Endodermal cell (in vitro differentiated cells): ENCODE data around the gene AKT1. TPM values are rescaled to one million over a fixed set of nuclear protein-coding genes. Genes with fewer than 3 reads are reported as not detected.

ENCODE experiments used
- DNase-seq: peaks from one replicate; pipeline ENCODE4 v3.0.0-alpha.2; 2017
- H3K27ac ChIP-seq: 2 replicates; pipeline ENCODE4 v1.5.1; 2013; ENCODE audit warnings: mild to moderate bottlenecking, low read depth, low read length, moderate library complexity
- H3K27me3 ChIP-seq: 2 replicates; pipeline ENCODE4 v1.6.1; 2013; ENCODE audit warnings: mild to moderate bottlenecking, low read length, moderate library complexity; ENCODE audit not compliant: insufficient read depth, control insufficient read depth, poor library complexity, severe bottlenecking
- H3K36me3 ChIP-seq: 2 replicates; pipeline ENCODE4 v1.7.0; 2013; ENCODE audit warnings: mild to moderate bottlenecking, low read length, moderate library complexity; ENCODE audit not compliant: control insufficient read depth, insufficient read depth
- H3K4me1 ChIP-seq: one replicate; pipeline ENCODE4 v1.7.0; 2013; ENCODE audit warnings: low read length; ENCODE audit not compliant: control insufficient read depth, insufficient read depth
- H3K4me3 ChIP-seq: 2 replicates; pipeline ENCODE4 v1.5.1; 2013; ENCODE audit warnings: mild to moderate bottlenecking, low read length, moderate library complexity
- H3K9ac ChIP-seq: 2 replicates; pipeline ENCODE4 v1.6.1; 2013; ENCODE audit warnings: mild to moderate bottlenecking, low read length, moderate library complexity; ENCODE audit not compliant: poor library complexity, severe bottlenecking; ENCODE audit errors: extremely low read depth
- H3K9me3 ChIP-seq: 2 replicates; pipeline ENCODE4 v1.6.1; 2013; ENCODE audit warnings: mild to moderate bottlenecking, low read length, moderate library complexity; ENCODE audit not compliant: control insufficient read depth
- H3K27ac Mint-ChIP-seq: 2 replicates; pipeline ENCODE4 v1.8.0; 2020; ENCODE audit warnings: mixed read lengths
- H3K27me3 Mint-ChIP-seq: 2 replicates; pipeline ENCODE4 v1.8.0; 2021; ENCODE audit warnings: mild to moderate bottlenecking, mixed read lengths; ENCODE audit not compliant: insufficient read depth
- H3K36me3 Mint-ChIP-seq: 2 replicates; pipeline ENCODE4 v1.8.0; 2020; ENCODE audit warnings: low read depth, mixed read lengths
- H3K4me1 Mint-ChIP-seq: 2 replicates; pipeline ENCODE4 v1.8.0; 2020; ENCODE audit warnings: mixed read lengths
- H3K4me3 Mint-ChIP-seq: 2 replicates; pipeline ENCODE4 v1.8.0; 2020; ENCODE audit warnings: mild to moderate bottlenecking, moderate library complexity, mixed read lengths
- H3K9me3 Mint-ChIP-seq: 2 replicates; pipeline ENCODE4 v1.8.0; 2020; ENCODE audit warnings: mild to moderate bottlenecking, mixed read lengths
- CTCF ChIP-seq: fragments of 200-600 bp; sonication (generic); conservative IDR thresholded peaks from 2 replicates; pipeline ENCODE4 v1.5.0; 2021; ENCODE audit warnings: antibody characterized with exemption, mild to moderate bottlenecking
- WGBS, 2 experiments: methylation state at CpG; one replicate each; pipeline versions ENCODE4 v1.1.5 to v1.1.7; 2013; ENCODE audit warnings: missing lambda C conversion rate in 2 of 2, mixed read lengths in 1 of 2; ENCODE audit not compliant: insufficient coverage in 1 of 2, insufficient read length in 1 of 2; 5-methylcytosine and 5-hydroxymethylcytosine counted together
- total RNA-seq, 2 donors: library from RNA; stranded (reverse); fragmentation: NEBNext Ultra II Directional in 1 of 2; extraction: Animal tissue kit (Norgen Biotek cat#: 25700) in 1 of 2; gene quantifications; 2 replicates in 1 of 2; 3 replicates in 1 of 2; pipeline ENCODE4 v1.2.1, GENCODE V29; 2021

Gene AKT1
- total RNA-seq, 2 donors from 2014 or later: 133 to 152 TPM

- DNase-seq: no peak
- 92 to 93% methylated on average over 10 of the region's 10 CpGs for WGBS, 2 experiments
- Histone ChIP-seq H3K27me3 (no peaks in the 10 kb centered on the region), H3K4me1 (no peaks in the 10 kb centered on the region), H3K36me3 (no peaks in the 10 kb centered on the region), H3K4me3 (no peak overlapping the region), H3K9ac (no peak overlapping the region), H3K9me3 (peaks cover under 1% of the 10 kb centered on the region), H3K27ac (peak overlapping the region; percentile 36)
- no peak overlapping the region for H3K4me3 Mint-ChIP-seq
- H3K9me3 Mint-ChIP-seq: peaks cover 2% of the 10 kb centered on the region
- no peak for TF ChIP-seq CTCF
- peaks cover 12% of the 10 kb centered on the region for H3K36me3 Mint-ChIP-seq
- no peak overlapping the region for H3K27ac Mint-ChIP-seq
- H3K27me3 Mint-ChIP-seq: no peaks in the 10 kb centered on the region
- no peaks in the 10 kb centered on the region for H3K4me1 Mint-ChIP-seq
Observed at GRCh38 chr14:104744484-104744883, 51.1 kb downstream of the AKT1 start.

DNA sequence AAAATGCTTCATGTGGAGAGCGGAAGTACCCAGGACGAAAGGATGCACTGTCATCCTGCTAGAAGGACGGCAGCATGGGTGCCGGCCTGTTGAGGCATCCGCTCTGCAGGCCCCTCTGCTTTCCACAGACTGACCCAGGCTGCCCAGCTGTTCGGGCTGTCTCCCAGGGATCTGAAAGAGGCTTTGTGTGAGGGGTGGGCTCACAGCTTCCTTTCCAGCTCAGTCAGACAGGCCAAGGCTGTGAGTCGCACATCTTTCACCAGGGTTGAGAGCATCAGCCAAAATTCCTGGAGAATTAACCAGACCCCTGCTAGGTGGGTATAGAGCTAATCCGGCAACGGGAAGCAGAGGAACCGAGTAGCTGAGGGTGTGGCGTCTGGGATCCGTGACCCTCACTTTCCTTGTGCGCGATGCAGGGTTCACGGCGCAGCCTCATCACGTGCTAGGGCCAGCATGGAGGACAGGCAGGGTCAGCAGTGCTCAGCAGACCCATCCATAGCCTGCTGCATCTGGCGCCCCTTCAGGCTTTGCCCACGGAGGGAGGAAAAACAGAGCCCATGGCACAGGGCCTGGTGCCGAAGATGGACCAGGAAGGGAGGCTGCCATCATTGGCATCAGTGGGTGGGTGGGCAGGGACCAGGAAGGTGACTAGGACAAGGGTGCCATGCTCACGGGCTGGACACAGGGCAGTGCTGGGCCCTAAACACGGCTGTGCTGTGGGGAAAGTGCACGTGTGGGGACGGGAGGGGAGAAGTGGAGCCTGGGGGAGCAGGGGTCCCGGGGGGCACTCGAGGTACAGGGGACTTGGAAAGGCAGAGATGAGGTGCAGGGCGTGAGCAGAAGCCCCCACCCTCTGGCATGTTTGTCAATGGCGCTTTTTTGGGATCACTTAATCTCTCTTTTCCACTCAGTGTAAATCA is 51.8 kb downstream of the AKT1 start:
- no peaks in the 10 kb centered on the region for H3K9me3 ChIP-seq
- H3K36me3 ChIP-seq: no peaks in the 10 kb centered on the region
- TF ChIP-seq CTCF: no peak
- H3K27me3 Mint-ChIP-seq: no peaks in the 10 kb centered on the region
- no peak for DNase-seq
- H3K27ac Mint-ChIP-seq: no peak overlapping the region
- H3K27ac ChIP-seq: no peak overlapping the region
- peaks cover 10% of the 10 kb centered on the region for H3K36me3 Mint-ChIP-seq
- H3K4me1 Mint-ChIP-seq: no peaks in the 10 kb centered on the region
- H3K9me3 Mint-ChIP-seq: no peaks in the 10 kb centered on the region
- 87% methylated on average over 24 to 28 of the region's 28 CpGs for WGBS, 2 experiments
- H3K4me1 ChIP-seq: no peaks in the 10 kb centered on the region
- H3K4me3 Mint-ChIP-seq: no peak overlapping the region
- no peaks in the 10 kb centered on the region for H3K27me3 ChIP-seq
- H3K4me3 ChIP-seq: no peak overlapping the region
- no peak overlapping the region for H3K9ac ChIP-seq

DNA sequence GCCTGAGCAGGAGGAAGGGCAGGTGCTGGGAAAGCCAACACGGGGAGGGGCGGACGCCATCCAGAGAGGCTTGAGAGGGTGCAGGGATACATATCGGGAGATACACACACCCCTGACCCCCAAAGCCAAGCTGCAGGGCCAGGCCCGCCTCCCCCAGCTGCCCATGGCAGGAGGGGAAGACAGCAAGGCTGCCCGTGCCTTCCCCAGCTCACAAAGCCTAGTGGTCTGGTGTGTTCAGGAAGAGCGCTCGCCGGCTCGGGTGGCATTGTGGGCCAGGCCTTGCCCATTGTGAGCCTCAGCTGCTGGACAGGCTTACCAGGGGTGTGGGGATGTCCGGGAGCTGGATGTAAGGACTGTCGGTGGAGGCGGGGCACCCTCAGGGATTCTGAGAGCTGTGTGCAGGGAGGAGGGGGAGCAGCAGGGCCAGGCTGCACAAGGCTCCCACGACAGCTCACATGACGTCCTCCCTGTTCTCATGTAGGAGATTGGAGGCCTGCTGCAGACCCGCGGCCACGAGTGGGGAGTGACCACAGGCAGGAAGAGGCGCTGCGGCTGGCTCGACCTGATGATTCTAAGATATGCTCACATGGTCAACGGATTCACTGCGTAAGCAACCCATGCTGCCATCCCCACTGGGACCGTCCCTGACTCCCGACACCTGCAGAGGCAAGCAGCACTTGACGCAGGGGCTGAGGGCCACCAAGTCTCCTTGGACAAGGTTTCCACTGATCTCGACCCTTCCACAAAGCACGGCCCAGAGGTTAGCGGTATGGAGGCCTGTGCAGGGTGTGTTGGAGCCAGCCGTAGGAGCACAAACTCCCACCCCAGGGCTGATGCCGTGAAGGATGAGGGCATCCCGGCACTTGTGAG is 52.7 kb downstream of the AKT1 start:
- Histone ChIP-seq H3K27me3 (no peaks in the 10 kb centered on the region), H3K9me3 (no peaks in the 10 kb centered on the region), H3K9ac (no peak overlapping the region), H3K4me1 (no peaks in the 10 kb centered on the region), H3K4me3 (no peak overlapping the region), H3K27ac (no peak overlapping the region), H3K36me3 (no peaks in the 10 kb centered on the region)
- Mint-ChIP-seq H3K27me3 (no peaks in the 10 kb centered on the region), H3K4me1 (no peaks in the 10 kb centered on the region), H3K36me3 (peaks cover 10% of the 10 kb centered on the region), H3K27ac (no peak overlapping the region), H3K9me3 (no peaks in the 10 kb centered on the region), H3K4me3 (no peak overlapping the region)
- TF ChIP-seq CTCF: no peak
- DNase-seq: no peak
- WGBS, 2 experiments: 93 to 95% methylated on average over 26 to 30 of the region's 32 CpGs
